HepG2 (cell line): Measurements from ENCODE around the gene MFAP1. TPM values are rescaled to one million over a fixed set of nuclear protein-coding genes. Genes with fewer than 3 reads are reported as not detected.

ENCODE experiments used
- ATM ChIP-seq: fragments of 450-650 bp; IDR thresholded peaks from 2 replicates; pipeline ENCODE4 v1.7.1; 2017; ENCODE audit warnings: mild to moderate bottlenecking, borderline replicate concordance
- FOXA1 ChIP-seq, 2 experiments: fragments of 450-650 bp in 1 of 2; sonication (generic) in 1 of 2; formaldehyde crosslinking in 1 of 2; IDR thresholded peaks; 2 replicates each; pipeline versions ENCODE4 v1.4.0 to v1.6.1; 2016 to 2020; ENCODE audit warnings: missing genetic modification reagents in 1 of 2
- FOXJ3 ChIP-seq: sonication (generic); formaldehyde crosslinking; IDR thresholded peaks from 2 replicates; pipeline ENCODE4 v1.4.0; 2020; ENCODE audit warnings: missing genetic modification reagents, mild to moderate bottlenecking, borderline replicate concordance
- KMT2A ChIP-seq: sonication (generic); formaldehyde crosslinking; IDR thresholded peaks from 2 replicates; pipeline ENCODE4 v1.4.0; 2020; ENCODE audit warnings: missing genetic modification reagents
- NFE2 ChIP-seq: sonication (generic); formaldehyde crosslinking; IDR thresholded peaks from 2 replicates; pipeline ENCODE4 v1.4.0; 2020; ENCODE audit warnings: missing genetic modification reagents
- SALL1 ChIP-seq: sonication (generic); formaldehyde crosslinking; IDR thresholded peaks from 2 replicates; pipeline ENCODE4 v1.8.0; 2022; ENCODE audit warnings: mild to moderate bottlenecking, missing genetic modification reagents
- TBP ChIP-seq: sonication (generic); formaldehyde crosslinking; IDR thresholded peaks from 2 replicates; pipeline ENCODE4 v1.5.0; 2020; ENCODE audit warnings: missing genetic modification reagents
- TOE1 ChIP-seq: sonication (generic); formaldehyde crosslinking; IDR thresholded peaks from 2 replicates; pipeline ENCODE4 v1.4.0; 2020; ENCODE audit warnings: mild to moderate bottlenecking, missing genetic modification reagents
- ZBTB34 ChIP-seq: sonication (generic); formaldehyde crosslinking; IDR thresholded peaks from 2 replicates; pipeline ENCODE4 v1.8.0; 2022; ENCODE audit warnings: mild to moderate bottlenecking, missing genetic modification reagents
- ZFP41 ChIP-seq: sonication (generic); formaldehyde crosslinking; IDR thresholded peaks from 2 replicates; pipeline ENCODE4 v1.4.0; 2020; ENCODE audit warnings: mild to moderate bottlenecking, missing genetic modification reagents, borderline replicate concordance
- ZNF232 ChIP-seq: sonication (generic); formaldehyde crosslinking; IDR thresholded peaks from 2 replicates; pipeline ENCODE4 v1.4.0; 2020; ENCODE audit warnings: missing genetic modification reagents, borderline replicate concordance
- ZNF572 ChIP-seq: sonication (generic); formaldehyde crosslinking; IDR thresholded peaks from 2 replicates; pipeline ENCODE4 v1.5.1; 2020; ENCODE audit warnings: mild to moderate bottlenecking, missing genetic modification reagents
- ZNF761 ChIP-seq: sonication (generic); formaldehyde crosslinking; conservative IDR thresholded peaks from 2 replicates; pipeline ENCODE4 v1.4.0; 2020; ENCODE audit warnings: mild to moderate bottlenecking, missing genetic modification reagents
- polyA plus RNA-seq, 8 experiments: library from polyadenylated mRNA; depleted of rRNA in 3 of 8; stranded (reverse) in 7 of 8; unstranded in 1 of 8; fragments of >200 nt; fragmentation: Illumina TruSeq in 4 of 8; extraction: Trizol in 4 of 8; gene quantifications; 2 replicates each; pipeline versions ENCODE4 v1.2.1 to v1.2.3, GENCODE V29; 2011 to 2016; ENCODE audit warnings: low read depth in 4 of 8, missing spikeins in 1 of 8, mixed read lengths in 1 of 8; ENCODE audit not compliant: insufficient read depth in 1 of 8
- total RNA-seq, 5 experiments: library from RNA; depleted of rRNA; stranded (reverse); fragments of >200 nt; fragmentation: Illumina TruSeq; extraction: Trizol; gene quantifications; 2 replicates each; pipeline ENCODE4 v1.2.3, GENCODE V29; 2016; ENCODE audit warnings: low read depth in 1 of 5
- TF ChIP-seq, protein P1 (sequence below): sonication (generic); formaldehyde crosslinking; IDR thresholded peaks from 2 replicates; pipeline ENCODE4 v1.8.0; 2022; ENCODE audit warnings: missing genetic modification reagents, mild to moderate bottlenecking, moderate library complexity, borderline replicate concordance
- TF ChIP-seq, protein P2 (sequence below): sonication (generic); formaldehyde crosslinking; IDR thresholded peaks from 2 replicates; pipeline ENCODE4 v1.9.0; 2021; ENCODE audit warnings: missing genetic modification reagents, mild to moderate bottlenecking, borderline replicate concordance
- TF ChIP-seq, protein P3 (sequence below): sonication (generic); formaldehyde crosslinking; IDR thresholded peaks from 2 replicates; pipeline ENCODE4 v1.4.0; 2020; ENCODE audit warnings: missing genetic modification reagents

The MFAP1 gene
- total and polyA plus RNA-seq, 2 of the 13 experiments (the other 11 are each of a cell fraction or from before 2014, with no cell fraction given) = 11.8 to 39.5 TPM

- TF ChIP-seq, protein P1, sequence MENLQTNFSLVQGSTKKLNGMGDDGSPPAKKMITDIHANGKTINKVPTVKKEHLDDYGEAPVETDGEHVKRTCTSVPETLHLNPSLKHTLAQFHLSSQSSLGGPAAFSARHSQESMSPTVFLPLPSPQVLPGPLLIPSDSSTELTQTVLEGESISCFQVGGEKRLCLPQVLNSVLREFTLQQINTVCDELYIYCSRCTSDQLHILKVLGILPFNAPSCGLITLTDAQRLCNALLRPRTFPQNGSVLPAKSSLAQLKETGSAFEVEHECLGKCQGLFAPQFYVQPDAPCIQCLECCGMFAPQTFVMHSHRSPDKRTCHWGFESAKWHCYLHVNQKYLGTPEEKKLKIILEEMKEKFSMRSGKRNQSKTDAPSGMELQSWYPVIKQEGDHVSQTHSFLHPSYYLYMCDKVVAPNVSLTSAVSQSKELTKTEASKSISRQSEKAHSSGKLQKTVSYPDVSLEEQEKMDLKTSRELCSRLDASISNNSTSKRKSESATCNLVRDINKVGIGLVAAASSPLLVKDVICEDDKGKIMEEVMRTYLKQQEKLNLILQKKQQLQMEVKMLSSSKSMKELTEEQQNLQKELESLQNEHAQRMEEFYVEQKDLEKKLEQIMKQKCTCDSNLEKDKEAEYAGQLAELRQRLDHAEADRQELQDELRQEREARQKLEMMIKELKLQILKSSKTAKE (CRISPR knock-in tag) = no peak
- no peak for TF ChIP-seq FOXA1 (IDR thresholded peaks at IDR 0.05)
- TF ChIP-seq FOXA1 (CRISPR knock-in tag; IDR thresholded peaks at IDR 0.05) = no peak
- TF ChIP-seq, protein P2, sequence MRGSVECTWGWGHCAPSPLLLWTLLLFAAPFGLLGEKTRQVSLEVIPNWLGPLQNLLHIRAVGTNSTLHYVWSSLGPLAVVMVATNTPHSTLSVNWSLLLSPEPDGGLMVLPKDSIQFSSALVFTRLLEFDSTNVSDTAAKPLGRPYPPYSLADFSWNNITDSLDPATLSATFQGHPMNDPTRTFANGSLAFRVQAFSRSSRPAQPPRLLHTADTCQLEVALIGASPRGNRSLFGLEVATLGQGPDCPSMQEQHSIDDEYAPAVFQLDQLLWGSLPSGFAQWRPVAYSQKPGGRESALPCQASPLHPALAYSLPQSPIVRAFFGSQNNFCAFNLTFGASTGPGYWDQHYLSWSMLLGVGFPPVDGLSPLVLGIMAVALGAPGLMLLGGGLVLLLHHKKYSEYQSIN (CRISPR knock-in tag) = no peak
- peak; percentile 72; the same call in 1 of the 2 replicates for TF ChIP-seq ZNF572 (CRISPR knock-in tag)
- peak; percentile 75 for TF ChIP-seq SALL1 (CRISPR knock-in tag)
- TF ChIP-seq TBP (CRISPR knock-in tag) = no peak
- peak; percentile 39; the same call in 1 of the 2 replicates for TF ChIP-seq FOXJ3
- TF ChIP-seq ATM = no peak
- TF ChIP-seq, protein P3, sequence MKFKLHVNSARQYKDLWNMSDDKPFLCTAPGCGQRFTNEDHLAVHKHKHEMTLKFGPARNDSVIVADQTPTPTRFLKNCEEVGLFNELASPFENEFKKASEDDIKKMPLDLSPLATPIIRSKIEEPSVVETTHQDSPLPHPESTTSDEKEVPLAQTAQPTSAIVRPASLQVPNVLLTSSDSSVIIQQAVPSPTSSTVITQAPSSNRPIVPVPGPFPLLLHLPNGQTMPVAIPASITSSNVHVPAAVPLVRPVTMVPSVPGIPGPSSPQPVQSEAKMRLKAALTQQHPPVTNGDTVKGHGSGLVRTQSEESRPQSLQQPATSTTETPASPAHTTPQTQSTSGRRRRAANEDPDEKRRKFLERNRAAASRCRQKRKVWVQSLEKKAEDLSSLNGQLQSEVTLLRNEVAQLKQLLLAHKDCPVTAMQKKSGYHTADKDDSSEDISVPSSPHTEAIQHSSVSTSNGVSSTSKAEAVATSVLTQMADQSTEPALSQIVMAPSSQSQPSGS = peak; percentile 73
- peak; percentile 93 for TF ChIP-seq KMT2A
- TF ChIP-seq ZNF761 (CRISPR knock-in tag) = 0 out of 2 replicates have a peak, but pooled peaks have one; percentile 70
- no peak for TF ChIP-seq NFE2
- no peak for TF ChIP-seq TOE1 (CRISPR knock-in tag)
- TF ChIP-seq ZNF232 (CRISPR knock-in tag) = peak; percentile 81; the same call in 1 of the 2 replicates
- TF ChIP-seq ZBTB34 (CRISPR knock-in tag) = peak; percentile 40; the same call in 1 of the 2 replicates
- TF ChIP-seq ZFP41 = no peak
Measured at GRCh38 chr15:43824302-43825246, at the start of gene MFAP1 (continued).
